SK-N-SH (cell line): Measurements from ENCODE around the gene CLDN3.

Experiments
- EP300 ChIP-seq, 2 experiments: IDR thresholded peaks; 2 replicates each; pipeline versions ENCODE4 v1.4.0 to v1.6.1; 2012; ENCODE audit warnings: borderline replicate concordance in 1 of 2, low read depth in 1 of 2, low read length in 1 of 2
- EZH2phosphoT487 ChIP-seq: fragments of 200-600 bp; sonication (generic); IDR thresholded peaks from 2 replicates; pipeline ENCODE4 v1.6.1; 2017; ENCODE audit warnings: low read depth, mixed run types, mild to moderate bottlenecking, antibody characterized with exemption, moderate library complexity, borderline replicate concordance
- NFIC ChIP-seq: IDR thresholded peaks from 2 replicates; pipeline ENCODE4 v1.4.0; 2012; ENCODE audit warnings: borderline replicate concordance
- RCOR1 ChIP-seq: fragments of 150-350 bp; IDR thresholded peaks from 2 replicates; pipeline ENCODE4 v1.6.1; 2017; ENCODE audit warnings: antibody characterized with exemption, low read length
- SIN3A ChIP-seq: IDR thresholded peaks from 2 replicates; pipeline ENCODE4 v1.6.1; 2012; ENCODE audit warnings: low read depth, mild to moderate bottlenecking, low read length, moderate library complexity, borderline replicate concordance
- TF ChIP-seq, protein P1 (sequence below): fragments of 200-600 bp; sonication (generic); IDR thresholded peaks from 2 replicates; pipeline ENCODE4 v1.6.1; 2017; ENCODE audit warnings: antibody characterized with exemption, mild to moderate bottlenecking, moderate library complexity
- TF ChIP-seq, protein P2 (sequence below): fragments of 150-350 bp; IDR thresholded peaks from 2 replicates; pipeline ENCODE4 v1.6.1; 2017; ENCODE audit warnings: antibody characterized with exemption, low read length, low read depth, borderline replicate concordance
- TF ChIP-seq, protein P3 (sequence below): fragments of 150-350 bp; IDR thresholded peaks from 2 replicates; pipeline ENCODE4 v1.6.1; 2016; ENCODE audit warnings: mild to moderate bottlenecking, low read depth, low read length

GRCh38 chr7:73740771-73741170 is 29.3 kb downstream of the CLDN3 start:
- TF ChIP-seq EP300 (IDR thresholded peaks at IDR 0.05; ENCODE audit: borderline replicate concordance in 1 of 2, low read depth in 1 of 2, low read length in 1 of 2) (no peak), EZH2phosphoT487 (no peak), SIN3A (no peak), RCOR1 (no peak), NFIC (no peak)
- TF ChIP-seq, protein P1, sequence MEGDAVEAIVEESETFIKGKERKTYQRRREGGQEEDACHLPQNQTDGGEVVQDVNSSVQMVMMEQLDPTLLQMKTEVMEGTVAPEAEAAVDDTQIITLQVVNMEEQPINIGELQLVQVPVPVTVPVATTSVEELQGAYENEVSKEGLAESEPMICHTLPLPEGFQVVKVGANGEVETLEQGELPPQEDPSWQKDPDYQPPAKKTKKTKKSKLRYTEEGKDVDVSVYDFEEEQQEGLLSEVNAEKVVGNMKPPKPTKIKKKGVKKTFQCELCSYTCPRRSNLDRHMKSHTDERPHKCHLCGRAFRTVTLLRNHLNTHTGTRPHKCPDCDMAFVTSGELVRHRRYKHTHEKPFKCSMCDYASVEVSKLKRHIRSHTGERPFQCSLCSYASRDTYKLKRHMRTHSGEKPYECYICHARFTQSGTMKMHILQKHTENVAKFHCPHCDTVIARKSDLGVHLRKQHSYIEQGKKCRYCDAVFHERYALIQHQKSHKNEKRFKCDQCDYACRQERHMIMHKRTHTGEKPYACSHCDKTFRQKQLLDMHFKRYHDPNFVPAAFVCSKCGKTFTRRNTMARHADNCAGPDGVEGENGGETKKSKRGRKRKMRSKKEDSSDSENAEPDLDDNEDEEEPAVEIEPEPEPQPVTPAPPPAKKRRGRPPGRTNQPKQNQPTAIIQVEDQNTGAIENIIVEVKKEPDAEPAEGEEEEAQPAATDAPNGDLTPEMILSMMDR = no peak
- TF ChIP-seq, protein P2, sequence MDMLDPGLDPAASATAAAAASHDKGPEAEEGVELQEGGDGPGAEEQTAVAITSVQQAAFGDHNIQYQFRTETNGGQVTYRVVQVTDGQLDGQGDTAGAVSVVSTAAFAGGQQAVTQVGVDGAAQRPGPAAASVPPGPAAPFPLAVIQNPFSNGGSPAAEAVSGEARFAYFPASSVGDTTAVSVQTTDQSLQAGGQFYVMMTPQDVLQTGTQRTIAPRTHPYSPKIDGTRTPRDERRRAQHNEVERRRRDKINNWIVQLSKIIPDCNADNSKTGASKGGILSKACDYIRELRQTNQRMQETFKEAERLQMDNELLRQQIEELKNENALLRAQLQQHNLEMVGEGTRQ = no peak
- TF ChIP-seq, protein P3, sequence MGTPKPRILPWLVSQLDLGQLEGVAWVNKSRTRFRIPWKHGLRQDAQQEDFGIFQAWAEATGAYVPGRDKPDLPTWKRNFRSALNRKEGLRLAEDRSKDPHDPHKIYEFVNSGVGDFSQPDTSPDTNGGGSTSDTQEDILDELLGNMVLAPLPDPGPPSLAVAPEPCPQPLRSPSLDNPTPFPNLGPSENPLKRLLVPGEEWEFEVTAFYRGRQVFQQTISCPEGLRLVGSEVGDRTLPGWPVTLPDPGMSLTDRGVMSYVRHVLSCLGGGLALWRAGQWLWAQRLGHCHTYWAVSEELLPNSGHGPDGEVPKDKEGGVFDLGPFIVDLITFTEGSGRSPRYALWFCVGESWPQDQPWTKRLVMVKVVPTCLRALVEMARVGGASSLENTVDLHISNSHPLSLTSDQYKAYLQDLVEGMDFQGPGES = no peak
